ENCODE results near the gene SHOC2. TPM values are rescaled to one million over a fixed set of nuclear protein-coding genes. Genes with fewer than 3 reads are reported as not detected.

The SHOC2 gene
- total and polyA plus RNA-seq, 2 of the 4 experiments (the other 2 are of a cell fraction), result 13.4 to 47.5 TPM

GRCh38 chr10:110964681-110965080 lies 45.3 kb downstream of the SHOC2 start:
- Histone ChIP-seq H4K91ac (ENCODE audit: insufficient read depth, low read depth, low read length) (no peak overlapping the region), H3K9ac (ENCODE audit: low read depth, low read length) (no peak overlapping the region), H3K9me3 (ENCODE audit: control insufficient read depth, insufficient read depth, low read length) (no peaks in the 10 kb centered on the region), H3K23ac (ENCODE audit: low read depth, low read length) (no peak overlapping the region), H2AK9ac (replicated peaks; ENCODE audit: low read depth, low read length, poor library complexity) (no peak overlapping the region), H4K5ac (ENCODE audit: low read depth, low read length) (no peak overlapping the region), H3K4ac (ENCODE audit: low read depth, low read length) (no peak overlapping the region), H4K20me1 (ENCODE audit: insufficient read depth, low read length) (peaks cover 16% of the 10 kb centered on the region; the same call in 1 of the 2 replicates), H2BK5ac (ENCODE audit: low read depth, low read length, poor library complexity, severe bottlenecking) (no peak overlapping the region), H3K79me1 (ENCODE audit: low read depth in 1 of 2, low read length in 2 of 2) (peaks cover 29 to 43% of the 10 kb centered on the region in 2 experiments), H2AK5ac (ENCODE audit: low read depth, low read length) (no peak overlapping the region), H2BK20ac (ENCODE audit: low read depth, low read length) (no peak overlapping the region), H2AFZ (replicated peaks; ENCODE audit: low read length, poor library complexity) (no peak overlapping the region), H3K4me1 (ENCODE audit: control insufficient read depth, insufficient read depth, low read length) (no peaks in the 10 kb centered on the region; the same call in 1 of the 2 replicates), H3K56ac (ENCODE audit: extremely low read depth, insufficient read depth, low read length) (no peak overlapping the region), H3K36me3 (ENCODE audit: control insufficient read depth, insufficient read depth, low read length) (no peaks in the 10 kb centered on the region), H4K8ac (ENCODE audit: low read depth in 2 of 2, low read length in 2 of 2) (no peak overlapping the region), H3K14ac (replicated peaks; ENCODE audit: low read depth, low read length) (no peak overlapping the region), H3K27me3 (ENCODE audit: control insufficient read depth, insufficient read depth, low read length) (no peaks in the 10 kb centered on the region), H2BK120ac (ENCODE audit: low read depth, low read length) (no peak overlapping the region), H3K9me1 (ENCODE audit: insufficient read depth, low read length) (no peaks in the 10 kb centered on the region), H3K27ac (ENCODE audit: insufficient read depth, low read length) (no peak overlapping the region), H2BK15ac (ENCODE audit: low read depth, low read length) (no peak overlapping the region), H3K18ac (ENCODE audit: low read depth, low read length) (no peak overlapping the region), H3K4me3 (ENCODE audit: insufficient read depth, low read depth, low read length) (no peak overlapping the region), H3K4me2 (ENCODE audit: low read depth, low read length) (no peak overlapping the region)
- TF ChIP-seq NFE2L2 (IDR thresholded peaks at IDR 0.05; ENCODE audit: low read depth, low read length) (no peak), MAZ (IDR thresholded peaks at IDR 0.05; ENCODE audit: borderline replicate concordance, low read depth, low read length) (no peak), CHD1 (IDR thresholded peaks at IDR 0.05; ENCODE audit: low read depth, low read length) (no peak), CTCF (conservative IDR thresholded peaks at IDR 0.05; ENCODE audit: low read depth, low read length) (no peak), MAFK (IDR thresholded peaks at IDR 0.05; ENCODE audit: low read depth, low read length) (no peak), CEBPB (IDR thresholded peaks at IDR 0.05; ENCODE audit: low read depth, low read length) (no peak), RCOR1 (IDR thresholded peaks at IDR 0.05; ENCODE audit: insufficient replicate concordance, low read length) (no peak)
- DNase-seq (no peak), ATAC-seq (ENCODE audit: low read depth) (no peak)
- WGBS, 2 experiments (ENCODE audit: extremely low coverage in 2 of 2, insufficient read length in 1 of 2), result no CpG with 5 or more reads among the region's 5 CpGs
- ChIA-PET CTCF (no interaction called here), POLR2A (ENCODE audit: unreplicated experiment) (no interaction called here)
- dilution Hi-C loops (cut with HindIII; ENCODE audit: low sequenced_read_pairs, unreplicated experiment), result no loop called here
- intact Hi-C loops (cut with micrococcal nuclease), result no loop called here
- in situ Hi-C loops (cut with MboI; ENCODE audit: low sequenced_read_pairs), result no loop called here
- BruUV-seq (replicated peaks), result no TSS peak

Data from IMR-90 (cell line).